GM10248 (cell line): Measurements from ENCODE around the gene ARMC2.
A peak's percentile ranks its signal among the peaks of the same experiment; 100 is the strongest.

ENCODE experiments used
- CTCF ChIA-PET: fragments of 300-600 bp; sonication (Branson Sonifier 250); formaldehyde crosslinking; extraction: SDS; loops from one replicate; lab custom pipeline; 2021; ENCODE audit warnings: antibody characterized with exemption; lab: Yijun Ruan, JAX
- POLR2A ChIA-PET: fragments of 350-650 bp; sonication (Branson Sonifier 250); formaldehyde crosslinking; extraction: SDS; loops from one replicate; lab custom pipeline; 2020; ENCODE audit warnings: antibody characterized with exemption; lab: Yijun Ruan, JAX
- DNase-seq: peaks from one replicate; pipeline ENCODE4 v3.0.0; 2012; ENCODE audit errors: extremely low spot score
- CTCF ChIP-seq: IDR thresholded peaks from 2 replicates; pipeline ENCODE4 v1.5.1; 2012; ENCODE audit warnings: mild to moderate bottlenecking, low read depth; ENCODE audit errors: extremely low read depth, missing control alignments, control extremely low read depth

The ARMC2 gene

GRCh38 chr6:108895571-108895970, 47.3 kb downstream of the ARMC2 start:
- ChIA-PET CTCF (interaction anchor here (1.4 to 3.5 kb wide), 2 partner anchors 198 to 352 kb away, joined by 4 to 37 read pairs; partner anchors contain the start of gene SESN1), POLR2A (no interaction called here)
- TF ChIP-seq CTCF = no peak
- no peak for DNase-seq

DNA sequence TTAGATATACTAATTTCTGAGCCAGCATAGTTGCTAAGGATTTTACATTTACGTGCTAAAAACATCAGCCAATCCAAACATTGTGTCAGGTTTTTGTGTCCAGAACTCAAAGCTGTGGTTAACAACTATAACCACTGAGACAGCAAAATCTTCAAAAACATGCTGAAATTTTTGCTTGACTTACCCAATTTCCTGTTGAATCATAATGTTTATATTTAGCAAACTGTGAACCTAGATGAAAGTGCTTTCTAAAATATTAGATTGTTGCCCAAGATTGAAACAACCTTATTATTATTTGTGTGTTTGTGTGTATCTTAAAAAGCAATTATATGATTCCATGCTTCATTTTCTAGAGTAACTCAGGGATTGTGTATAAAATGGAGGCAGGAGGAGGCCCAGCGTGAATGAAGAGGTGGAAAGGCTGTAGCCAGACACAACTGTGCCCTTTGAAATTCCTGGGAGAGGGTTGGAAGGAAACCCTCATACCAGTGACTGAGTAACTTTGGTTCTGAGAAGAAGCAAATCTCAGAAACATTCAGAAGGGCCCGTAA, 48.0 kb downstream of the ARMC2 start:
- ChIA-PET POLR2A (no interaction called here), CTCF (no interaction called here)
- DNase-seq = no peak
- TF ChIP-seq CTCF = no peak

GRCh38 chr6:108897371-108897770, 49.1 kb downstream of the ARMC2 start:
- POLR2A ChIA-PET = no interaction called here
- no peak for DNase-seq
- CTCF ChIA-PET = no interaction called here
- TF ChIP-seq CTCF = no peak

DNA sequence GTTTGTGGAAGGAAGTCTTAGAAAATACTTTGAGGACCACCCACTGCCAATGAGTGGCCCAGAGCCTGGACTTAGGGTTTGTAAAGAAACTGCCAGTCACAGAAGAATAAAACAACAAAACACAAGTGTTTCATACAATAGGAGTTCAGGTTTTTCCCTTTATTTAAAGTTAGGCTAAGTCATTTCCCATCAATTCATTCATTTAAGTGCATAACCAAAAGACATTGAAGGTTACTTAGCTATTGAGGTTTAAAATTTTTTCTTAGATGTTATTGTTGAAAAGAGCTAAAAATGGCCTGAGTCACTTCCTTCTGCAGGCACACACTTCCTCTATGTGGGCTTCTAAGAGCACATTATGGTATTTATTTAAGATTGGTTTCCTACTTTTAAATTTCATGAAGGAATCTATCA, 54.2 kb downstream of the ARMC2 start:
- TF ChIP-seq CTCF = no peak
- ChIA-PET CTCF (interaction anchor here (0.9 to 2.2 kb wide), 3 partner anchors 9 to 360 kb away, joined by 3 to 8 read pairs (median 3); no protein-coding TSS in a partner anchor), POLR2A (no interaction called here)
- no peak for DNase-seq

DNA sequence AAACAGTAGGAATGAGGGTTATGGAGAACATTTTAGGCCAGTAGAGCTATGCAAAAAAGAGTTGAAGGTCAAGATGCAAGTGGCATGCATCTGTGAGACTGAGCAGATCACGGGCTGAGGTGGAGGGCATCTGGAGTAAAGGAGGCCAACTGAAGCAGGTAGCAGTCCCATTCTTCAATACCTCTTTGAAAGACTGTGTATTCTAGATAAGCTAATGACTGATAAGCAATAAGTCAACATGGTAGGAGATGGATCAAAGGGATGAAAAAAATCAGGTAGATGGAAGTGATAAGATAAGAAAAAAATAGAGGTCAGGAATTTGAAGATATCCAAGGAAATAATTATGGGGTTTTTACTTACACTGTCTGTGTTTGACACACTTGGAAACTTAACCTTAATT, 55.6 kb downstream of the ARMC2 start:
- ChIA-PET CTCF (no interaction called here), POLR2A (no interaction called here)
- DNase-seq = no peak
- no peak for TF ChIP-seq CTCF

- TF ChIP-seq CTCF = no peak
- peak; percentile 37 for DNase-seq
- POLR2A ChIA-PET = no interaction called here
- CTCF ChIA-PET = interaction anchor here (0.6 to 1.5 kb wide), 2 partner anchors 14 to 455 kb away, joined by 3 to 4 read pairs; no protein-coding TSS in a partner anchor
Measured at GRCh38 chr6:108904741-108905140, 56.5 kb downstream of the ARMC2 start.
